ENCODE results near the gene KCNIP4.

The KCNIP4 gene

GRCh38 chr4:21856754-21857153 is 91.8 kb downstream of the KCNIP4 start:
- no peak overlapping the region for H3K4me3 ChIP-seq (ENCODE audit: low read depth, low read length)
- no peak for TF ChIP-seq CTCF (IDR thresholded peaks at IDR 0.05; ENCODE audit: low read depth, low read length)

- no peak for TF ChIP-seq CTCF (IDR thresholded peaks at IDR 0.05; ENCODE audit: low read depth, low read length)
- no peak overlapping the region for H3K4me3 ChIP-seq (ENCODE audit: low read depth, low read length)
Observed at GRCh38 chr4:21856301-21856700, 92.3 kb downstream of the KCNIP4 start.

- TF ChIP-seq CTCF (IDR thresholded peaks at IDR 0.05; ENCODE audit: low read depth, low read length) = no peak
- no peak overlapping the region for H3K4me3 ChIP-seq (ENCODE audit: low read depth, low read length)
Observed at GRCh38 chr4:21849077-21849476, 99.5 kb downstream of the KCNIP4 start.

GRCh38 chr4:21848021-21848420 is 100.6 kb downstream of the KCNIP4 start:
- TF ChIP-seq CTCF (IDR thresholded peaks at IDR 0.05; ENCODE audit: low read depth, low read length) = no peak

GRCh38 chr4:21845663-21846062 is 102.9 kb downstream of the KCNIP4 start:
- TF ChIP-seq CTCF (IDR thresholded peaks at IDR 0.05; ENCODE audit: low read depth, low read length) = no peak
- no peak overlapping the region for H3K4me3 ChIP-seq (ENCODE audit: low read depth, low read length)

More at GRCh38 chr4:21848021-21848420, 100.6 kb downstream of the KCNIP4 start:
- no peak overlapping the region for H3K4me3 ChIP-seq (ENCODE audit: low read depth, low read length)

GRCh38 chr4:21835712-21836111 is 112.9 kb downstream of the KCNIP4 start:
- no peak for TF ChIP-seq CTCF (IDR thresholded peaks at IDR 0.05; ENCODE audit: low read depth, low read length)

GRCh38 chr4:21830272-21830671 is 118.3 kb downstream of the KCNIP4 start:
- no peak for TF ChIP-seq CTCF (IDR thresholded peaks at IDR 0.05; ENCODE audit: low read depth, low read length)
- H3K4me3 ChIP-seq (ENCODE audit: low read depth, low read length) = no peak overlapping the region

More at GRCh38 chr4:21835712-21836111, 112.9 kb downstream of the KCNIP4 start:
- H3K4me3 ChIP-seq (ENCODE audit: low read depth, low read length) = no peak overlapping the region

Measured in WI38 (cell line).